WERI-Rb-1 (cell line): ENCODE data around the gene KRT84.
A peak's percentile ranks its signal among the peaks of the same experiment; 100 is the strongest.

Experiments
- DNase-seq: peaks from one replicate; pipeline ENCODE4 v3.0.0-alpha.2; 2020
- H3K27ac ChIP-seq: fragments of 250-450 bp; sonication (Bioruptor Pico); 2 replicates; pipeline ENCODE4 v1.5.1; 2020; ENCODE audit warnings: mild to moderate bottlenecking, moderate library complexity
- H3K27me3 ChIP-seq: fragments of 250-450 bp; sonication (Bioruptor Pico); 2 replicates; pipeline ENCODE4 v1.5.1; 2021; ENCODE audit warnings: mild to moderate bottlenecking, low read depth, moderate library complexity; ENCODE audit not compliant: insufficient read depth, severe bottlenecking
- H3K36me3 ChIP-seq: fragments of 250-450 bp; sonication (Bioruptor Pico); 2 replicates; pipeline ENCODE4 v1.5.1; 2020; ENCODE audit warnings: mild to moderate bottlenecking, moderate library complexity
- H3K4me3 ChIP-seq: 2 replicates; pipeline ENCODE4 v1.5.1; 2011; ENCODE audit warnings: low read depth, mild to moderate bottlenecking, control low read depth, low read length
- H3K9me3 ChIP-seq: fragments of 250-450 bp; sonication (Bioruptor Pico); 2 replicates; pipeline ENCODE4 v1.5.1; 2021; ENCODE audit warnings: mild to moderate bottlenecking, moderate library complexity; ENCODE audit not compliant: severe bottlenecking
- CTCF ChIP-seq: IDR thresholded peaks from 2 replicates; pipeline ENCODE4 v1.5.1; 2011; ENCODE audit warnings: low read depth, mild to moderate bottlenecking, control low read depth, inconsistent platforms, low read length

KRT84 gene

GRCh38 chr12:52351196-52352059 lies 34.0 kb downstream of the KRT84 start:
- Histone ChIP-seq H3K27ac (no peak overlapping the region), H3K27me3 (peaks cover 8% of the 10 kb centered on the region), H3K36me3 (no peaks in the 10 kb centered on the region), H3K4me3 (no peak overlapping the region), H3K9me3 (no peaks in the 10 kb centered on the region)
- DNase-seq = peak; percentile 36
- TF ChIP-seq CTCF = no peak

- peak; percentile 18 for DNase-seq
- no peaks in the 10 kb centered on the region for H3K9me3 ChIP-seq
- H3K27ac ChIP-seq = no peak overlapping the region
- TF ChIP-seq CTCF = no peak
- H3K4me3 ChIP-seq = no peak overlapping the region
- H3K36me3 ChIP-seq = no peaks in the 10 kb centered on the region
- peaks cover 8% of the 10 kb centered on the region for H3K27me3 ChIP-seq
Measured at GRCh38 chr12:52350786-52351185, 34.7 kb downstream of the KRT84 start.

- no peak for TF ChIP-seq CTCF
- peaks cover 8% of the 10 kb centered on the region for H3K27me3 ChIP-seq
- no peaks in the 10 kb centered on the region for H3K9me3 ChIP-seq
- no peak overlapping the region for H3K4me3 ChIP-seq
- H3K36me3 ChIP-seq = no peaks in the 10 kb centered on the region
- DNase-seq = no peak
- H3K27ac ChIP-seq = no peak overlapping the region
Measured at GRCh38 chr12:52350021-52350620, 35.3 kb downstream of the KRT84 start.

GRCh38 chr12:52349196-52349595 lies 36.3 kb downstream of the KRT84 start:
- DNase-seq = no peak
- no peak for TF ChIP-seq CTCF
- no peak overlapping the region for H3K4me3 ChIP-seq
- H3K27ac ChIP-seq = no peak overlapping the region
- H3K9me3 ChIP-seq = no peaks in the 10 kb centered on the region
- peaks cover 8% of the 10 kb centered on the region for H3K27me3 ChIP-seq
- H3K36me3 ChIP-seq = no peaks in the 10 kb centered on the region

- no peak for TF ChIP-seq CTCF
- DNase-seq = peak; percentile 93
- no peak overlapping the region for H3K4me3 ChIP-seq
Measured at GRCh38 chr12:52347551-52348510, 37.6 kb downstream of the KRT84 start.

More at GRCh38 chr12:52347551-52348510, 37.6 kb downstream of the KRT84 start:
- Histone ChIP-seq H3K36me3 (no peaks in the 10 kb centered on the region), H3K9me3 (peaks cover 12% of the 10 kb centered on the region), H3K27ac (peak overlapping the region; percentile 46; the same call in 1 of the 2 replicates), H3K27me3 (peaks cover 8% of the 10 kb centered on the region)
